A673 (cell line): ENCODE data around the gene TBCD. TPM values are rescaled to one million over a fixed set of nuclear protein-coding genes. Genes with fewer than 3 reads are reported as not detected.

Experiments used
- BruUV-seq: library from RNA; stranded (reverse); fragments of 400-500 nt; replicated peaks from 2 replicates; lab custom pipeline; 2021; lab: Mats Ljungman, UMichigan
- CTCF ChIA-PET: fragments of 300-600 bp; sonication (Branson Sonifier 250); formaldehyde crosslinking; loops from one replicate; lab custom pipeline; 2022; ENCODE audit warnings: antibody characterized with exemption; lab: Charles Lee
- POLR2A ChIA-PET: fragments of 300-600 bp; sonication (Branson Sonifier 250); formaldehyde crosslinking; loops from one replicate; lab custom pipeline; 2022; ENCODE audit warnings: antibody characterized with exemption; ENCODE audit not compliant: low non-redundant PET; lab: Charles Lee
- DNase-seq: peaks from one replicate; pipeline ENCODE4 v3.0.0-alpha.2; 2015; ENCODE audit warnings: low spot score
- H3K27ac ChIP-seq: fragments of 200-600 bp; sonication (generic); 2 replicates; pipeline ENCODE4 v1.5.1; 2016; ENCODE audit warnings: mixed run types, low read depth, mild to moderate bottlenecking, mixed read lengths, antibody characterized with exemption, low read length; ENCODE audit not compliant: poor library complexity, severe bottlenecking
- H3K27me3 ChIP-seq: fragments of 200-600 bp; sonication (generic); replicated peaks from 2 replicates; pipeline ENCODE4 v1.6.1; 2017; ENCODE audit warnings: mixed run types, low read depth, mild to moderate bottlenecking, mixed read lengths, antibody characterized with exemption, low read length; ENCODE audit not compliant: insufficient read depth, poor library complexity
- H3K36me3 ChIP-seq: fragments of 200-600 bp; sonication (generic); 2 replicates; pipeline ENCODE4 v1.6.1; 2016; ENCODE audit warnings: mixed run types, mild to moderate bottlenecking, mixed read lengths, antibody characterized with exemption, low read length; ENCODE audit not compliant: insufficient read depth, poor library complexity, severe bottlenecking
- H3K4me1 ChIP-seq: fragments of 200-600 bp; sonication (generic); 2 replicates; pipeline ENCODE4 v1.6.1; 2017; ENCODE audit warnings: mixed run types, mild to moderate bottlenecking, mixed read lengths, antibody characterized with exemption, low read length; ENCODE audit not compliant: insufficient read depth, poor library complexity, severe bottlenecking
- H3K4me3 ChIP-seq: fragments of 200-600 bp; sonication (generic); 2 replicates; pipeline ENCODE4 v1.5.1; 2016; ENCODE audit warnings: low read depth, mixed run types, mild to moderate bottlenecking, mixed read lengths, low read length; ENCODE audit not compliant: poor library complexity, severe bottlenecking
- H3K9me3 ChIP-seq: fragments of 200-600 bp; sonication (generic); 2 replicates; pipeline ENCODE4 v1.6.1; 2016; ENCODE audit warnings: mixed run types, low read depth, mild to moderate bottlenecking, mixed read lengths, antibody characterized with exemption, low read length; ENCODE audit not compliant: poor library complexity, severe bottlenecking
- EZH2 ChIP-seq: fragments of 200-600 bp; sonication (generic); IDR thresholded peaks from 2 replicates; pipeline ENCODE4 v1.6.1; 2017; ENCODE audit warnings: borderline replicate concordance, low read depth, mild to moderate bottlenecking, mixed read lengths, antibody characterized with exemption, low read length; ENCODE audit not compliant: poor library complexity, severe bottlenecking
- intact Hi-C: fragments of 100-400 bp; cut with micrococcal nuclease; formaldehyde crosslinking; loops from one replicate; pipeline ENCODE4 v1.10.0; 2022; ENCODE audit not compliant: unreplicated experiment
- total RNA-seq: library from RNA; stranded (reverse); gene quantifications from 2 replicates; pipeline ENCODE4 v1.2.3, GENCODE V29; 2021
- TF ChIP-seq, protein P1 (sequence below): fragments of 300-800, 200-600 bp; sonication (generic); conservative IDR thresholded peaks from 2 replicates; pipeline ENCODE4 v1.5.1; 2017; ENCODE audit warnings: low read depth, mild to moderate bottlenecking, antibody characterized with exemption, low read length, moderate library complexity, mixed read lengths

The TBCD gene
- total RNA-seq, 1 experiment from 2014 or later, result 113 TPM

DNA sequence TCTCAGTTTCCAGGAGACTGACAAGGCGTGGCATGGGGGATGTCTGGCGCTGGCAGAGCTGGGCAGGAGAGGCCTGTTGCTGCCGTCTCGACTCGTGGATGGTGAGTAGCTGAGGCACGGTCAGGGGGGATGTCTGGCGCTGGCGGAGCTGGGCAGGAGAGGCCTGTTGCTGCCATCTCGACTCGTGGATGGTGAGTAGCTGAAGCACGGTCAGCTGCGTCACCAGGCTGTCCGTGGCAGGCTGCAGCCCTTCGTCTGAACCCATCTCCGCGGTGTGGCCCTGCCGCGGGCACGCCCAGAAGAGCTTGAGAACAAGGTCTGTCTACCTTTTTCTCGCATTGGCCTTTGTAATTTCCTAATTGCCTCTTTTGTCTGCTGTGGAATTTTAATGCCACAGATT lies 63.0 kb downstream of the TBCD start:
- H3K36me3 ChIP-seq, result peaks cover 40% of the 10 kb centered on the region
- no peak overlapping the region for H3K27ac ChIP-seq
- no peak for DNase-seq
- intact Hi-C loops, result no loop called here
- H3K27me3 ChIP-seq, result no peaks in the 10 kb centered on the region
- BruUV-seq, result no TSS peak
- H3K4me1 ChIP-seq, result peaks cover 14% of the 10 kb centered on the region
- CTCF ChIA-PET, result no interaction called here
- H3K4me3 ChIP-seq, result no peak overlapping the region
- H3K9me3 ChIP-seq, result no peaks in the 10 kb centered on the region
- POLR2A ChIA-PET, result no interaction called here
- TF ChIP-seq, protein P1, sequence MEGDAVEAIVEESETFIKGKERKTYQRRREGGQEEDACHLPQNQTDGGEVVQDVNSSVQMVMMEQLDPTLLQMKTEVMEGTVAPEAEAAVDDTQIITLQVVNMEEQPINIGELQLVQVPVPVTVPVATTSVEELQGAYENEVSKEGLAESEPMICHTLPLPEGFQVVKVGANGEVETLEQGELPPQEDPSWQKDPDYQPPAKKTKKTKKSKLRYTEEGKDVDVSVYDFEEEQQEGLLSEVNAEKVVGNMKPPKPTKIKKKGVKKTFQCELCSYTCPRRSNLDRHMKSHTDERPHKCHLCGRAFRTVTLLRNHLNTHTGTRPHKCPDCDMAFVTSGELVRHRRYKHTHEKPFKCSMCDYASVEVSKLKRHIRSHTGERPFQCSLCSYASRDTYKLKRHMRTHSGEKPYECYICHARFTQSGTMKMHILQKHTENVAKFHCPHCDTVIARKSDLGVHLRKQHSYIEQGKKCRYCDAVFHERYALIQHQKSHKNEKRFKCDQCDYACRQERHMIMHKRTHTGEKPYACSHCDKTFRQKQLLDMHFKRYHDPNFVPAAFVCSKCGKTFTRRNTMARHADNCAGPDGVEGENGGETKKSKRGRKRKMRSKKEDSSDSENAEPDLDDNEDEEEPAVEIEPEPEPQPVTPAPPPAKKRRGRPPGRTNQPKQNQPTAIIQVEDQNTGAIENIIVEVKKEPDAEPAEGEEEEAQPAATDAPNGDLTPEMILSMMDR, result no peak
- TF ChIP-seq EZH2, result no peak

DNA sequence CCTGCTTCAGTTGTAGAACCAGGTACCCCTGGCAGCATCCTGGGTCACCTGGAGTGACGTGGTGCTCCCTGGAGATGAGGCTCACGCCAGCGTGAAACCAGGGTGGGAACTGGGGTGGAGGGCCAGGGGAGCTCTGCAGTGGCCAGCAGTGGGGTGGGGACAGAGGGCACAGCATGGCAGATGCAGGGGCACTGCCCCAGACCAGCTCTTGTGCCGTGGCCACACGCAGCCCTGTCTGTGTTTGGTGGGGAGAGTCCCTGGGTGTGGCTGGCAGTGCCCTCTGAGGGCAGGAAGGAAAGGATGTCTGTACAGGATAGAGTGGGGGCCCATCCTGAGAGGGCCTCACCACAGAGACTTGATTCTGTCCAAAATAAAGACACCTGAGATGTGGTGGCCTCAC lies 63.5 kb downstream of the TBCD start:
- intact Hi-C loops, result no loop called here
- no peak for DNase-seq
- H3K4me3 ChIP-seq, result no peak overlapping the region
- TF ChIP-seq, protein P1, result no peak
- TF ChIP-seq EZH2, result no peak
- H3K9me3 ChIP-seq, result peaks cover 4% of the 10 kb centered on the region
- no TSS peak for BruUV-seq
- H3K4me1 ChIP-seq, result peaks cover 14% of the 10 kb centered on the region
- peaks cover 44% of the 10 kb centered on the region for H3K36me3 ChIP-seq
- CTCF ChIA-PET, result no interaction called here
- no peaks in the 10 kb centered on the region for H3K27me3 ChIP-seq
- POLR2A ChIA-PET, result no interaction called here
- H3K27ac ChIP-seq, result peak overlapping the region; percentile 49

DNA sequence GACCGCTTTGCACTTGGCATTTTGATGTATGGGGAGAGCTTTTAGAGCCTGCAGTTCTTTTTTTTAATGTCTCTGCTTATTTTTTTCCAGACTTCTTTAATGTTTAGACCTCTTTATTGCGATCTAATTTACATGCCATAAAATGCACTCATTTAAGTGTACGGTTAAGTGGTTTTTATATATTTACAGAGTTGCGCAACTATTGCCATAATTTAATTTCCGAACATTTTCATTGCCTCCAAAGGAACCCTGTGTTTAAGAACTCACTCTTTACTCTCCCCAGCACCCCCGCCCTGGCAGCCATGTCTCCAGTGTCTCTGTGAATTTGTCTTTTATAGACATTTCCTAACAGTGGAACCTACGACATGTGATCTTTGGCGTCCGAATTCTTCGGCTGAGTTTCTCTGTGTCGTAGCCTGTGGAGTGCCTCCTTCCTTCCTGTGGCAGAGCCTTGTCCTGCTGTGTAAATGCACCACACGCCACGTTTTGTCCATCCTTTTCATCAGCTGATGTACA lies 64.0 kb downstream of the TBCD start:
- TF ChIP-seq, protein P1, result no peak
- TF ChIP-seq EZH2, result no peak
- H3K36me3 ChIP-seq, result peaks cover 49% of the 10 kb centered on the region
- POLR2A ChIA-PET, result no interaction called here

More for the DNA sequence above, 64.0 kb downstream of the TBCD start:
- CTCF ChIA-PET, result no interaction called here
- H3K9me3 ChIP-seq, result peaks cover 9% of the 10 kb centered on the region
- intact Hi-C loops, result no loop called here
- H3K27ac ChIP-seq, result peak overlapping the region; percentile 49
- no TSS peak for BruUV-seq
- H3K4me3 ChIP-seq, result no peak overlapping the region
- peak; percentile 73 for DNase-seq
- H3K4me1 ChIP-seq, result peaks cover 14% of the 10 kb centered on the region
- no peaks in the 10 kb centered on the region for H3K27me3 ChIP-seq
